AG08396 (cell line): ENCODE measurements around the gene ZNF32.

Source experiments
- DNase-seq: peaks from one replicate; pipeline ENCODE4 v3.0.0; 2012; ENCODE audit warnings: low spot score, mixed read lengths

The ZNF32 gene, protein sequence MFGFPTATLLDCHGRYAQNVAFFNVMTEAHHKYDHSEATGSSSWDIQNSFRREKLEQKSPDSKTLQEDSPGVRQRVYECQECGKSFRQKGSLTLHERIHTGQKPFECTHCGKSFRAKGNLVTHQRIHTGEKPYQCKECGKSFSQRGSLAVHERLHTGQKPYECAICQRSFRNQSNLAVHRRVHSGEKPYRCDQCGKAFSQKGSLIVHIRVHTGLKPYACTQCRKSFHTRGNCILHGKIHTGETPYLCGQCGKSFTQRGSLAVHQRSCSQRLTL

GRCh38 chr10:43648398-43649184 is at the start of gene ZNF32:
TSS of gene ZNF32 (minus strand) at chr10:43648881. CDS start at chr10:43646133, 2,748 bp downstream.
- peak; percentile 96 for DNase-seq

- no peak for DNase-seq
Measured at GRCh38 chr10:43698156-43698555, 49.5 kb upstream of the ZNF32 start.

GRCh38 chr10:43696909-43697483 is 48.3 kb upstream of the ZNF32 start:
- no peak for DNase-seq

GRCh38 chr10:43695730-43696129 is 47.0 kb upstream of the ZNF32 start:
- no peak for DNase-seq

DNA sequence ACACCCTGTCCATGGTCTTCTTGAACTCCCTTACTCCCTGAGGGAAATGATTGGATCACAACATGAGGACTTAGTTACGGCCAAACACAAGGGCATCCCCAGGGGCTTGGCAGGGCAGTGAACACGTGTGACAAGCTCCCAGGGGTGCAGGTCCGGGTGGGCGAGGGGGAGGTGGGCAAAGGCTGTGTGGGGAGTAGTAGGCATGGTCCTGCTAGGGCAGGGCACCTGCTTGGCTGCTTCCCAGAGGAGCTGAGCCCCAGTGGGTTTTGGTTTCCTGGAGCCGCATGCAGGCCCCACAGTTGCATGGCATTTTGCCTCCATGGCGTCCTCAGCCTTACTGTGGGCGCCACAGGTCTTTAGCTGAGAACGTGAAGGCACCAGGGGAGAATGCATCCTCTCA is 46.6 kb upstream of the ZNF32 start:
- DNase-seq = no peak

- no peak for DNase-seq
Measured at GRCh38 chr10:43694526-43694925, 45.8 kb upstream of the ZNF32 start.

DNA sequence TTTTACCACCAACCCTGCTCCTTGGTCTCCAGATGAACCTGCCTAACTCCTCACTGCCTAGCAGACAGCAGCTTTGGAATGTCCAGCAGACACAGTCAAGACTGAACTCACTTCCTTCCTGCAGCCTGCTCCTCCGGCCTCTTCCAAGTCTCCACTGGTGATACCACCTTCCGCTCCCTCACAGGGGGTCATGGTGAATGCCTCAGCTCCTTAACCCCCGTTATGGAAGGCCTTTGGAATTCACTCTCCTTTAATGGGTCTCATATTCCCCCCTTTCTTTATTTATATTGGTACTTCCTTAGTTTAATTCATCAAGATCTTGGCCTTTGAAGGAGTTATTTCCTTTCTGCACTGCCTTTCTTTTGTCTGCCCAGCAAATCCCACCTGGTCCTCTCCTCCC is 44.9 kb upstream of the ZNF32 start:
- no peak for DNase-seq

- DNase-seq = no peak
Measured at GRCh38 chr10:43692051-43692825, 43.6 kb upstream of the ZNF32 start.

DNA sequence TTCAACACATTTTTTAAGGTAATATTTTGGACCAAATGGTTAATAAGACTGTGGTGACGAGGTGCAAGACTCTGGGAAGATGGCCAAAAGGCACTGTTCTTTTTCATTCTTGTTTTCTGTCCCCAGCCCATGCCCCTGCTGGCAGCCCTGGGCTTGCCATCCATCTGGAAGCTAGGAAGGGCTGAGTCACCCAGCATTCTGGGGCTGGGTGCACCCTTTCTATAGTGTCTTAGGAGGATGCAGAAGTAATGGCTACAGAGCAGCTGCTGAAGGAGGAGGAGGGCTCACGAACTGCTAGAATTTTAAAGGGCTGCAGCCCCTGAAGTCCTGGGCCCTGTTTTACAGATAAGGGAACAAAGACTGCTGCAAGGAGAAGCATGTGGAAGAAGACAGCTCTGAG is 42.8 kb upstream of the ZNF32 start:
- peak; percentile 55 for DNase-seq

GRCh38 chr10:43689955-43690771 is 41.5 kb upstream of the ZNF32 start:
- peak; percentile 95 for DNase-seq

DNA sequence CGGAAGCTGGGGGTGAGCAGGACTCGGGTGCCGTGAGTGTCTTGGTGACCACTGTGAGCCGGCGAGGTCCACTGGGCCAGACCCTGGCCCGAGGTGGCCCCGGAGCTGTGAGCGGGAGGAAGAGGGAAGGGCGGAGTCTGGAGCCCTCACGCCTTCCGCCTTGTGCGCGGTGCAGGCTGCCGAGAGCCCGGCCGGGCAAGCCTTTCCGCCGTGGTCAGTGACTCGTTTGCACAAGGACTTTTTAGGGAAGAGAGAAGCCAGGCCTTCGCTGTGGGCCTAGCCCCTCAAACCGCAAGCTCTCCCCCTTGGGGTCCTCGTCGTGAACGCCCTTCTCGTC is 40.9 kb upstream of the ZNF32 start:
- peak; percentile 73 for DNase-seq

GRCh38 chr10:43689007-43689491 is 40.4 kb upstream of the ZNF32 start:
- DNase-seq = no peak

GRCh38 chr10:43688348-43688892 is 39.7 kb upstream of the ZNF32 start:
- no peak for DNase-seq

- DNase-seq = no peak
Measured at GRCh38 chr10:43687373-43687772, 38.7 kb upstream of the ZNF32 start.

- no peak for DNase-seq
Measured at GRCh38 chr10:43686414-43686813, 37.7 kb upstream of the ZNF32 start.

- no peak for DNase-seq
Measured at GRCh38 chr10:43685744-43686143, 37.1 kb upstream of the ZNF32 start.

DNA sequence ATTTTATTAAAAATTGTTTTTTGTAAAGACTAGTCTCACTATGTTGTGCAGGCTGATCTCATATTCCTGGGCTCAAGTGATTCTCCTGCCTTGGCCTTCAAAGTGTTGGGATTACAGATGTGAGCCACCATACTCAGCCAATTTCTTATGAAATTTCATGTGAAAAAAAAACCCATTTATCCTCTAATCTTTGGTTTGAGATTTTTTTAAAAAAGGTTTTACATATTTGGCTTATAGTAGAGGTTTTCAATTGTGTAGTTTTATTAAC is 35.5 kb upstream of the ZNF32 start:
- no peak for DNase-seq

DNA sequence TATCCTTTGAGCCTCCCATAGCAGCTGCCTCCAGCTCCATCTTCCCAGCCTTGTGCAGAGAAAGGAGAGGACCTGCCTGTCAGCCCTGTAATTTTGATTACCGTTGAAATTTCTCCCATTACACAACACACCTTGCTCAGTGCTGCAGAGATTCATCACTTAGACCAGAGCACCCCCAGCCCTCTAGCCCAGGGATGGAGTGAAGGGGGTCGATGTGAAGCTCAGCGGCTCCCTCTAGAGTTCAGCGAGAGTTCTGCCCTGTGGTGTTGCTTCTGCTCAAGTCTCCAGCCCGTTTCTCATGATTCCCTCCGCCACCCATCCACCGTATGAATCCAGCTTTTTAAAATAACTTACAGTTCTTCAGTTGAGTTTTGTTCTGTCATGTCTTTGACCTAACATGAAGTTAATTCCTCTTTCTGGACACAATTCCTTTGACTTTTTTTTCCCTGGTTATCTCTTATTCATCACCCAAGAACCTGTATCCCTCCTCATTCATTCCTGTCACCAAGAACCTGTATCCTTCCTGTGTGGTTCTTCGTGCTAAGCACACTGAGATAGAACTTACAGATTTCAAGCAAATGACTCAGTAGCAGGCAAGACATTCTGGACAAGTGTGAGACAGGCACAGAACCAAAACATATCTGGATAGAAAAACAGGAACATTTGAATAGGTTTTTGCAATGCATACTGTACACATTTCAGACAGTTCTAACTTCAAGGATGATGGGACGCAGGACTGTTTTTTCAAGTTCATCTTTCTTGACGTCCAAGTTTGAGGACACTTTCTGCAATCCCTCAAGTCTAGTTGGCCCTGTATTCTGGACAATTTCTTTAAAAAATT is 35.0 kb upstream of the ZNF32 start:
- DNase-seq = no peak

DNA sequence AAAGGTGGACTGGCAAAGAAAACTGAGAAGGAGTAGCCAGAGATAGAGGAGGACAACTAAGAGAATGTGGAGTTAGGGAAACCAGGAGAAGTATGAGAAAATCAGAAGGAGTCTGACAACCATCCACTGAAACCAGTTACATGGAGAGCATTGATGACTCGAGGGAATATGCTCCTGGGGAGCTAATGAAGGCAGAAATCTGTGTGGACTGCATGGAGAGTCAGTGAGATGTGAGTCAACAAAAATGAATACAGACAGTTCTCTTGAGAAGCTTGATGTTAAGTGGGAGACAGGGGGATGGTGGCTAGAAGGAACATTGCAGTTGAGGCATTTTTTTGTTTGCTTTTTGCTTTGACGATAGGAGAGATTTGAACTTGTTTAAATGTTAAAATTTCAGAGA is 34.3 kb upstream of the ZNF32 start:
- DNase-seq = peak; percentile 65

GRCh38 chr10:43681721-43682120 is 33.0 kb upstream of the ZNF32 start:
- DNase-seq = no peak

DNA sequence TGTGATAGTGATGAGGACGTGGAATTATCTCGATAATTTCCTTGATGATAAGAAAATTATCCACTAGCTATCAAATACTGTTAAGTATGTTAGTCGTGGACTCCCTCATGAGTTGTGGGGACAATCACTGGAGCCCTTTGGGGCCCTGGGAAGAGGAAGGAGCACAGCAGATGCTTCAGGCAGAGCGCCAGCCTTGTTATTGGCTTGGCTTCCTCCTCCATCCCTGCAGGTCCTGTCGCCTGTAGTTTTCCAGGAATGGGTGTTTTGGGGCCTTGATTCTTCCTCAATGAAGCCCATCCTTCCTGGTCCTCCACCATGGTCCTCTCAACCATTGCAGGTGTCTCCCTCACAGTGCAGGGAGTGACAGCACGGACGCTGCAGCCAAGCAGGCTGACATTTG is 32.5 kb upstream of the ZNF32 start:
- DNase-seq = no peak
